H9 (cell line): ENCODE data around the gene ZNF76. TPM values are rescaled to one million over a fixed set of nuclear protein-coding genes. Genes with fewer than 3 reads are reported as not detected.

Source experiments
- DNase-seq: peaks from one replicate; pipeline ENCODE4 v3.0.0-alpha.2; 2017
- H2AFZ ChIP-seq: one replicate; pipeline ENCODE4 v1.6.1; 2013; ENCODE audit warnings: mild to moderate bottlenecking, low read length, control low read depth, moderate library complexity
- H2AK5ac ChIP-seq: 2 replicates; pipeline ENCODE4 v1.6.1; 2013; ENCODE audit warnings: low read length, control low read depth, mixed read lengths; ENCODE audit not compliant: insufficient read length
- H2BK120ac ChIP-seq: one replicate; pipeline ENCODE4 v1.6.1; 2013; ENCODE audit warnings: low read depth, mild to moderate bottlenecking, low read length, control low read depth, inconsistent platforms; ENCODE audit not compliant: poor library complexity, severe bottlenecking
- H2BK12ac ChIP-seq: 2 replicates; pipeline ENCODE4 v1.6.1; 2013; ENCODE audit warnings: low read length, control low read depth, mixed read lengths, low read depth; ENCODE audit not compliant: insufficient read length
- H2BK15ac ChIP-seq: 2 replicates; pipeline ENCODE4 v1.6.1; 2013; ENCODE audit warnings: low read depth, low read length, control low read depth
- H2BK20ac ChIP-seq: one replicate; pipeline ENCODE4 v1.6.1; 2013; ENCODE audit warnings: low read depth, mild to moderate bottlenecking, low read length, control low read depth, inconsistent platforms; ENCODE audit not compliant: poor library complexity, severe bottlenecking
- H2BK5ac ChIP-seq: 2 replicates; pipeline ENCODE4 v1.6.1; 2013; ENCODE audit warnings: low read length, control low read depth, mixed read lengths; ENCODE audit not compliant: insufficient read length
- H3K14ac ChIP-seq: 2 replicates; pipeline ENCODE4 v1.6.1; 2013; ENCODE audit warnings: low read length, control low read depth; ENCODE audit not compliant: insufficient read depth
- H3K18ac ChIP-seq: 2 replicates; pipeline ENCODE4 v1.6.1; 2013; ENCODE audit warnings: low read depth, mild to moderate bottlenecking, mixed read lengths, low read length, control low read depth; ENCODE audit not compliant: insufficient read length
- H3K23ac ChIP-seq: 2 replicates; pipeline ENCODE4 v1.6.1; 2013; ENCODE audit warnings: low read length, control low read depth, mixed read lengths, low read depth; ENCODE audit not compliant: insufficient read length
- H3K23me2 ChIP-seq: 2 replicates; pipeline ENCODE4 v1.6.1; 2013; ENCODE audit warnings: low read depth, mild to moderate bottlenecking, mixed read lengths, low read length, control low read depth; ENCODE audit not compliant: insufficient read length, poor library complexity, severe bottlenecking
- H3K27ac ChIP-seq: 2 replicates; pipeline ENCODE4 v1.5.1; 2013; ENCODE audit warnings: low read length, control low read depth, mixed read lengths, low read depth; ENCODE audit not compliant: insufficient read length
- H3K27me3 ChIP-seq: 2 replicates; pipeline ENCODE4 v1.6.1; 2013; ENCODE audit warnings: low read length, control low read depth, inconsistent platforms; ENCODE audit not compliant: insufficient read depth
- H3K4ac ChIP-seq: 2 replicates; pipeline ENCODE4 v1.6.1; 2013; ENCODE audit warnings: low read depth, mild to moderate bottlenecking, control low read depth, inconsistent platforms, low read length, moderate library complexity
- H3K4me1 ChIP-seq: 2 replicates; pipeline ENCODE4 v1.6.1; 2013; ENCODE audit warnings: low read length, control low read depth, inconsistent platforms; ENCODE audit not compliant: insufficient read depth
- H3K4me2 ChIP-seq: 2 replicates; pipeline ENCODE4 v1.6.1; 2013; ENCODE audit warnings: low read length, control low read depth, mixed read lengths; ENCODE audit not compliant: insufficient read length, insufficient read depth
- H3K56ac ChIP-seq: 2 replicates; pipeline ENCODE4 v1.6.1; 2013; ENCODE audit warnings: low read depth, mild to moderate bottlenecking, mixed read lengths, low read length, control low read depth; ENCODE audit not compliant: insufficient read length
- H3K79me1 ChIP-seq: 2 replicates; pipeline ENCODE4 v1.6.1; 2013; ENCODE audit warnings: low read depth, mild to moderate bottlenecking, moderate library complexity, low read length, control low read depth, inconsistent platforms; ENCODE audit not compliant: insufficient read depth, poor library complexity, severe bottlenecking
- H3K79me2 ChIP-seq: 2 replicates; pipeline ENCODE4 v1.6.1; 2013; ENCODE audit warnings: low read length, control low read depth, inconsistent platforms; ENCODE audit not compliant: insufficient read depth
- H3K9ac ChIP-seq: 2 replicates; pipeline ENCODE4 v1.6.1; 2013; ENCODE audit warnings: low read length, control low read depth, mixed read lengths; ENCODE audit not compliant: insufficient read length; ENCODE audit errors: extremely low read depth
- H3K9me3 ChIP-seq: one replicate; pipeline ENCODE4 v1.6.1; 2013; ENCODE audit warnings: low read depth, low read length, inconsistent platforms; ENCODE audit not compliant: control insufficient read depth
- H3T11ph ChIP-seq: one replicate; pipeline ENCODE4 v1.6.1; 2013; ENCODE audit warnings: mild to moderate bottlenecking, low read length, control low read depth, inconsistent platforms
- H4K20me1 ChIP-seq: one replicate; pipeline ENCODE4 v1.6.1; 2013; ENCODE audit not compliant: control insufficient read depth, insufficient read length, insufficient read depth
- H4K5ac ChIP-seq: 2 replicates; pipeline ENCODE4 v1.6.1; 2013; ENCODE audit warnings: low read depth, mild to moderate bottlenecking, mixed read lengths, low read length, control low read depth; ENCODE audit not compliant: insufficient read length
- H4K8ac ChIP-seq: replicated peaks from 2 replicates; pipeline ENCODE4 v1.6.1; 2013; ENCODE audit warnings: low read length, control low read depth, mixed read lengths, low read depth; ENCODE audit not compliant: insufficient read length
- H4K91ac ChIP-seq: 2 replicates; pipeline ENCODE4 v1.6.1; 2013; ENCODE audit warnings: low read depth, mild to moderate bottlenecking, moderate library complexity, mixed read lengths, low read length, control low read depth; ENCODE audit not compliant: insufficient read length
- H3K27ac Mint-ChIP-seq, 3 experiments: 2 replicates in 2 of 3; 3 replicates in 1 of 3; pipeline ENCODE4 v1.8.0; 2020 to 2021; ENCODE audit warnings: mixed read lengths in 3 of 3, mild to moderate bottlenecking in 1 of 3, moderate library complexity in 1 of 3
- H3K27me3 Mint-ChIP-seq: 2 replicates; pipeline ENCODE4 v1.8.0; 2021; ENCODE audit warnings: low read depth, mild to moderate bottlenecking, moderate library complexity, mixed read lengths
- H3K36me3 Mint-ChIP-seq, 3 experiments: 2 replicates in 2 of 3; 3 replicates in 1 of 3; pipeline ENCODE4 v1.8.0; 2020 to 2021; ENCODE audit warnings: low read depth in 3 of 3, mixed read lengths in 3 of 3; ENCODE audit not compliant: insufficient read depth in 1 of 3
- H3K4me1 Mint-ChIP-seq, 2 experiments: 2 replicates each; pipeline ENCODE4 v1.8.0; 2020; ENCODE audit warnings: mixed read lengths in 2 of 2
- H3K4me3 Mint-ChIP-seq, 2 experiments: 2 replicates in 1 of 2; 3 replicates in 1 of 2; pipeline ENCODE4 v1.8.0; 2020 to 2021; ENCODE audit warnings: mild to moderate bottlenecking in 2 of 2, mixed read lengths in 2 of 2, moderate library complexity in 1 of 2
- H3K9me3 Mint-ChIP-seq, 2 experiments: 2 replicates in 1 of 2; 3 replicates in 1 of 2; pipeline ENCODE4 v1.8.0; 2020; ENCODE audit warnings: mild to moderate bottlenecking in 2 of 2, mixed read lengths in 2 of 2, moderate library complexity in 1 of 2
- CTCF ChIP-seq: fragments of 200-600 bp; sonication (generic); conservative IDR thresholded peaks from 3 replicates; pipeline ENCODE4 v1.8.0; 2021; ENCODE audit warnings: antibody characterized with exemption, mild to moderate bottlenecking
- WGBS: extraction: QIAGEN DNeasy Blood & Tissue Kit; methylation state at CpG from one replicate; pipeline ENCODE4 v1.1.7; 2013; ENCODE audit warnings: missing lambda C conversion rate, low lambda C conversion rate, mixed read lengths; ENCODE audit not compliant: insufficient read length; ENCODE audit errors: extremely low coverage; 5-methylcytosine and 5-hydroxymethylcytosine counted together
- total RNA-seq: library from RNA; stranded (reverse); gene quantifications from 2 replicates; pipeline ENCODE4 v1.2.1, GENCODE V29; 2021

ZNF76 gene
- total RNA-seq, 1 experiment from 2014 or later = 21.1 TPM

- Histone ChIP-seq H4K91ac (no peak overlapping the region), H3K18ac (no peak overlapping the region), H4K8ac (no peak overlapping the region), H3K23me2 (no peaks in the 10 kb centered on the region), H2AK5ac (no peak overlapping the region), H3K9me3 (no peaks in the 10 kb centered on the region), H3K56ac (no peak overlapping the region), H3K79me1 (no peaks in the 10 kb centered on the region), H2BK15ac (no peak overlapping the region), H3K4me2 (no peak overlapping the region), H2AFZ (no peak overlapping the region), H3K4ac (no peak overlapping the region), H3K27me3 (peaks cover 6% of the 10 kb centered on the region; the same call in 1 of the 2 replicates), H3K14ac (no peak overlapping the region), H3K4me1 (no peaks in the 10 kb centered on the region; the same call in 1 of the 2 replicates), H2BK12ac (no peak overlapping the region), H4K5ac (no peak overlapping the region), H4K20me1 (no peaks in the 10 kb centered on the region), H3K23ac (no peak overlapping the region), H3K9ac (no peak overlapping the region), H3K27ac (no peak overlapping the region), H2BK5ac (no peak overlapping the region), H3K79me2 (no peaks in the 10 kb centered on the region), H2BK120ac (no peak overlapping the region), H3T11ph (no peak overlapping the region), H2BK20ac (no peak overlapping the region)
- Mint-ChIP-seq H3K4me1 (peaks cover 39 to 42% of the 10 kb centered on the region in 2 experiments), H3K9me3 (peaks cover 7 to 9% of the 10 kb centered on the region in 2 experiments; a peak in 4 of 5 replicates), H3K27me3 (peaks cover 88% of the 10 kb centered on the region), H3K27ac (no peak overlapping the region), H3K36me3 (peaks cover 15 to 23% (median 18%) of the 10 kb centered on the region in 3 experiments), H3K4me3 (no peak overlapping the region)
- no CpG with 5 or more reads among the region's 4 CpGs for WGBS
- no peak for DNase-seq
- no peak for TF ChIP-seq CTCF
Measured at GRCh38 chr6:35234901-35235300, 24.6 kb upstream of the ZNF76 start.
